Ramos (cell line): Measurements from ENCODE around the gene MSRB3.
"Not testable (repeated sequence)": the region's sequence is repeated elsewhere in the genome, so short reads cannot be mapped to it uniquely, and the experiment has no call there.

Source experiments
- in situ Hi-C: fragments of 300-500 bp; cut with MboI; formaldehyde crosslinking; loops from one replicate; pipeline ENCODE4 v1.14.3; 2022; ENCODE audit warnings: low sequenced_read_pairs; ENCODE audit not compliant: unreplicated experiment

MSRB3 gene

DNA sequence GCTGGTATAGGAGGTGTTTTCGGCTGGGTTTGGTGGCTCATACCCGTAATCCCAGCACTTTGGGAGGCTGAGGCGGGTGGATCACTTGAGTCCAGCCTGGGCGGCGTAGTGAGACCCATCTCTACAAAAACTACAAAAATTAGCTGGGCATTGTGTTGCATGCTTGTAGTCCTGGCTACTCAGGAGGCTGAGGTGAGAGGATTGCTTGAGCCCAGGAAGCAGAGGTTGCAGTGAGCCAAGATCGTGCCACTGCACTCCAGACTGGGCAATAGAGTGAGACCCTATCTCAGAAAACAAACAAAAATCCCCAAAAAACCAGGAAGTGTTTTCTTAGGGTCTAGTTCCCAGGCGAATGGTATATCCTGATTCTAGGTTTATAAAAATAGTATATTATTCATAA is 7.0 kb downstream of the MSRB3 start:
- in situ Hi-C loops, result not testable (repeated sequence)

DNA sequence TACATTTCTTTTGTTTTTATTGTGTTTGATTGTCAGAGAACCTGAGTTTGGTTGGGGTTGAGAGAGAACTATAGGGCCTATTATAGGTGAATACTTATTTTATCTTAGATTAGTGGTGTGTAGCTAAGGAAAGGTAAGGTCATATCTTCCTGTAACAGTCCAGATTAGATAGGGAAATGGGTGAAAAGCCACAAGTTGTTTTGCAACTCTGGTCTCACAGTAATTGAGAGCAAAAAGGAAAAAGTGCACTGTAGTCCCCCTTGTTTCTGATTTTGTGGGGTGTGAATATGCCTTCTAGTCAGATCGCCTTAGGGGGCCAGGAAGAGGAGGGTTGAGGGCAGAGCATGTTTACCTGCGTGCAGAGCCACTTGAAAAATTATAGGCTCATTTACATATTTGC is 8.9 kb downstream of the MSRB3 start:
- in situ Hi-C loops, result no loop called here

DNA sequence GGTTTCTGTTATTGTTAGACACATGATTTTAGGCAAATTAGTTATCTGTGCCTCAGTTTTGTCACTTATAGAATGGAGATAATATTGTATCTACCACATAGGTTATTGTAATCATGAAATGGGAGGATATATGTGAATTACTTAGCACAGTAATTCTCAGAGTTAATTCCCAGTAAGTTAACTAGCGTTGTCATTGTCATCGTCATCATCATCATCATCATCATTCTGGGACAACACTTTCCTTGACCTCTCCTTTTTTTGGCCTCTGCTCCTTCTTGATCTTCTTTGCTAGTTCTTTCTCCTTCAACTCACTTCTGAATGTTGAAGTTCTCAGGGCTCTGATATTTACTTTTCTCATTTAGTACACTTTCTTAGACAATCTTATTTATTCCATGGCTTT is 13.8 kb downstream of the MSRB3 start:
- in situ Hi-C loops, result no loop called here

DNA sequence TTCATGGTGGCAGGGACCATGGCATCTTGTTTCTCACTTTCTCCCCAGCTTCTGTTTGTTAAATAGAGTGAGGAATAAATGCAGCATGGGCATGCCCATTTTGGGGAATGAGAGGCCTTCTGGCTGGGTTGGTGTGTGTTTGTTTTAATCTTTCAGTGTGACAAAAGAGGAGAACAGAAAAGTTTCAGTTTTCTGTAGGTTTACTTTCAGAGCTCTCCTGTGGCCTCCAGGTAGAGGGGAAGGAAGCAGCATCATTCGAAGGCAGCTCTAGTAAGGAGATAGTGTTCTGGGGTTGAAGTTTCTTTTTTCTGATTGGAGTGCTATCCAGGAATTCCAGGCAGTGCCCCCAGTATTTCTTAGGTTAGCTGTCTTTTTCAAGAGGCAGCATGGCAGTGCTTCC is 15.3 kb downstream of the MSRB3 start:
- in situ Hi-C loops, result no loop called here

DNA sequence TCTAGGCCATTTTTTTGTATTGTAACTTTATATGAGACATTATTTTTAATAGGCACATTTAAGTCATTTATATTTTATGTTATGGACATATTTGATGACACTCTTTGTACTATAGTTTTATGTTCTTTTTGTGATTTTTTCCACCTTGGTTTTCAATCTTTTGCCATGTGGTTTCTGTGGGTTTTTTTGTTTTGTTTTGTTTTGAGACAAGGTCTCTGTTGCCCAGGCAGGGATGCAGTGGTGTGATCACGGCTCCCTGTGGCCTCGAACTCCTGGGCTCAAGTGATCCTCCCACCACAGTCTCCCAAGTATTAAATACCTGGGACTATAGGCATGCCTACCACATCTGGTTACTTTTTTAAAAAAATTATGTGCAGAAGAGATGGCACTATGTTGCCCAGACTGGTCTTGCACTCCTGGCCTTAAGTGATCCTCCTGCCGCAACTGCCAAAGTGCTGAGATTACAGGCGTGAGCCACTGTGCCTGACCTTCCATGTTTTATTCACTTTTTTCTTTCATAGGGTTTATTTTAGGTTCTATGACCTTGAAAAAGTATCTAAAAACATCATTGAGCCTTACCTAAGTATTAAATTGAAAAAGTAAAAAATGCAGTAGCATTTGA is 16.3 kb downstream of the MSRB3 start:
- in situ Hi-C loops, result no loop called here

DNA sequence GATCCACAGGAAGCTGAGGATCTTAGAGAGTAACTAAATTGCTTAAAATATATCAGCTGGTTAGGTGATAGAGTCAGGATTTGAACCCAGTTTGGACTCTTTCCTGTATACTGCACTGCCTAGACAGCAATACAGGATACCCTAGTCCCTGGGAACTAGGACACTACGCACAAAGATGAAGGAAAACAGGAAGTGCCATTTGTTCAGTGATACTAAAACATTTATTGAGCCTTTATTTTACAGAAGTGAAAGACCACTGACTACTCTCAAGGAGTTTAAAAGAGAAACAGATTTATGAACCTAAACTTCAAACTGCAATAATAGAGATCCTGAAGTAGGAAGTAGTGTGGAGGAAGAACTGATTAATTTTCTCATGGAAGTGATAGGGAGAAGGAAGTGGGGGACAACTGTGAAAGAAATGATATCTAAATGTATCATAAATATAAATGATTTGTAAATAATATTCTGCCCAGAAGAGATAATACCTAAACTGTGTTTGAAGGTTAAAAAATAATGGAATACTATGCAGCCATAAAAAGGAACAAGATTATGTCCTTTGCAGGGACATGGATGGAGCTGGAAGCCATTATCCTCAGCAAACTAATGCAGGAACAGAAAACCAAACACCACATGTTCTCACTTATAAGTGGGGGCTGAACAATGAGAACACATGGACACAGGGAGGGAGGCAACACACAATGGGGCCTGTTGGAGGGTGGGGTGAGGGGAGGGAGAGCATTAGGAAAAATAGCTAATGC is 18.2 kb downstream of the MSRB3 start:
- in situ Hi-C loops, result no loop called here

DNA sequence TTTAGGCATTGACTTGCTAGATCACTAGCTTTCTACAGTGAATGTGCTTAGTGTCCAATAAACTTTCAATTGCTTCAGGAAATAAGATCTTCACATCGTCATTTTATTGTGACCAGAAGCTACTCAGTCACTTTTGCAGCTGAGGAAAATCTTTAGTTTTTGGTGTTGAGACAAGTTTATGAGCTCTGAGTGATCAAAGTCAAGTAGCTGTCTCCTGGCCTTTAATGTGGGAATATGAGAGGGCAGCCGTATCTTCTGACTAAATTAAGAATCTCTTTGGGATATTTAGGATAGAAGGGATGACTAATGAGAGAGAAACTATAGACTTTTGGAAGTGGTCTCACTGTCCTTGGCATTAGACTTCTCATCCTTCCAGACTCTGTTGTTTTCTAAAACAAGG is 21.6 kb downstream of the MSRB3 start:
- in situ Hi-C loops, result no loop called here

DNA sequence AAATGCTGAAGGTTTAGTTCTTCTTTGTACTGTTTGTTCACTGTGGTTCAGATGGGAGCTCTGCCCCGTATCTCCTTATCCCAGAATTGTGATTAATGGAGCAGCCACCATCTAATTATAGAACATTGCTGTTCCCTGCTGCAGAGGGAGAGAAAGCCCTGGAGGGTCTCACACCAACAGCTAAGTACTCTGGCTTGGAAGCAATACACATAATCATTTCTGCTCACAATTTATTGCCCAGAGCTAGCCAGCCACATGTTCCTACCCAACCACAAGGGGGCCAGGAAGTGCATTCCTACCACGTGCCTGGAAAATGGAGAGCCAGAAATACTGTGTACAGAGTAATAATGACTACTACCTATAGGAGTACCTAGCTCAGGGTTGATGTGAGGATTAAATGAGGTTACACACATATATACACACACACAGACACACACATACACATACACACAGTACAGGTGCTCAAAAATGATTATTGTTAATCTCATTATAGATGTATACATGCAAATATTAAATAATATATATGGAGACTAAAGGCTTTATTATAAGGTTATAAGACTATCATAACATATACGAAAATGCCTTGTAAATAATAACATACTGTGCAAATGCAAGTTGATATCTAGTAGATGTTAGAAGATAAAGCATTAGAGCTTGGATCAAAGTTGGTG is 22.3 kb downstream of the MSRB3 start:
- in situ Hi-C loops, result no loop called here

DNA sequence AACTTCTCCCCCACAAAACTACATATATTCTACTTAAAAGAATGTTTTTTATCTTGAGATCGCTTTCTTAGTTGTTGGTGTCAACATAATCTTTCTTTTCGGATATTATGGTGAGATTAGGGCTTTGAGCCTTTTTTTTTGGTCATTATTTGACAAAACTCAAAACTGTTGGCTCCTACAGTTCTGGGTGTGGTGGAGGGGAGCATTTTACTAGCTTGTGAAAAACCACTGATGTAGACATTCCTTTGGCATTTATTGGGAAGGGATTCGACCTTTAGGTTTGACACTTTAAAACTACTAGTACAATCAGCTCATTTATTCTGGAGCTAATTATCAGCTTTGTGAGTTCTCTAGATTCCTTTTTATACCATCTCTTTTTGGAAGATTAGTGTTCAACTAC is 24.4 kb downstream of the MSRB3 start:
- in situ Hi-C loops, result no loop called here

DNA sequence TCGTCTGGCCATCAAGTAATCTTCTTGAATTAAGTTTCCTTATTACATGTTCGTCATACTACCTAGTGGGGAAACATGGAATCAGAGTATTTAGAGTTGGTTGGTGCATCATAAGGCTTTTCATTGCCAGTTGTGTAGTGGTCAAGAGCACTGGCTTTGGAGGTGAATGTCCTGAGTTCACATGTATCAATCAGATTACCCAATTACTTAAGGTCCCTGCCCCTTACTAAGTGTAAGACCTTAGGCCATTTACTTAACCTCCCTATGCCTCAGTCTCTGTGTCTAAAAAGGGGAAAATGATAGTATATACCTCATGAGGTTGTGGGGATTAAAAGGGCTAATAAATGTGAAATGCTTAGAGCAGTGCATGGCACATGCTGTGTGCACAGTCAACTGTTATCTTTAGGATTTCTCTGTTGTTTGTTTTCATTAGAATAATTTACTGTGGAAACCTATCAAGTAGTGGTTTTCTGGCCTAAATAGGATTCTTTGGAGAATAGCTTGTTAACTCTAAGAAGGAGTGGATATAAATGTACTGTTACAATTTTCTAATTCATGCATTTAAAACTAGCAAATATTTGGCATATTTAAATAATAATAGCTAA is 27.0 kb downstream of the MSRB3 start:
- in situ Hi-C loops, result no loop called here

DNA sequence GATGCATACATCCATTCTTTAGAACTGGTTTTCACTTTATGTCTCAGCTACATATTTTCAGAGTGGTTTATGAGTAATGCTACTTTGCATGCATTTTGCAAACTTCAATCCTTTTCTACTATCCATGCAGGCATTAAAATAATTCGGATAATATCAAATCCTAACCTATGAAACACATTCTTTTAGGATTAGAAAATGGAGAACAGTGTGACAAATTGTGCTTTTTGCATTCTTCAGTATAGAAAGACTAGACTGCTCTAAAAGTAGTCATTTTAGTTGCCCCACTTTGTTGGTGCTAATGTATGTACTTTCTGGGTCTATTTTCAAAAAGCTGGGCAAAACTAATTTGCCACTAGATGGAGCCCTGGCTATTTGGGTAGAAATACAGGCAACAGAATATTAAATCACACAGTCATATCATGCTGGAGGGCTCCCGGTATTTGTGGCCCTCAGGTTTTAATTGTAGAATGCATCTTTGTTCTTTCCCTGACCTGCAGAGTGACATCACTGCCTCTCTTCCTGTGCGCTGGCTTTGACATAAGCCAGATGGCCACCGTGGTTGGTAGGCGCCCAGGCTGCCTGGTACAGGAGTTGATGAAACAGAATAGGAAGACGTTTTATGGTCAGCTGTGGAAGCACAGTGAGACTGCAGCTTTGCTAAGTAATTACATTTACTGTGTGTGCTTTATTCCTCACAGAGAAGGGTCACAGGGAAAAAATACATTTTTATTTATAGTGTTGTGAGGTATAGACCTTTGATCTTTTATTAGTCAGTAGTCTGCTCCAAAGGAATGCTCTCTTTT is 28.1 kb downstream of the MSRB3 start:
- in situ Hi-C loops, result no loop called here

DNA sequence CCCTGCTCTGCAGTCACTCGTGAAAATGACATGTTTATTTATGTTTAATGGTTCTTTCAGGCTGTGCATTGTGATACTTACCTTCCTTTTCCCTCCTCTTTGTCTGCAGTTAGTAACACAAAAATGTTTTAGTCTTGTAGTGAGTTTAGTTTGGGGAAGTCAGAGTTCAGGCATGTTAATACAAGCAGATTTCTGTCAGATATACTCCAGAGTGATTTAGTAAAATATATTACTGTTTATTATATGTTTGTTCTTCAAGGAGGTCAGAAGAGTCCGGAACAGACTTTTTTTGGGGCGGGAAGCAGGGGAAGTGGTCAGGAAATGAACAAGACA is 28.7 kb downstream of the MSRB3 start:
- in situ Hi-C loops, result no loop called here

DNA sequence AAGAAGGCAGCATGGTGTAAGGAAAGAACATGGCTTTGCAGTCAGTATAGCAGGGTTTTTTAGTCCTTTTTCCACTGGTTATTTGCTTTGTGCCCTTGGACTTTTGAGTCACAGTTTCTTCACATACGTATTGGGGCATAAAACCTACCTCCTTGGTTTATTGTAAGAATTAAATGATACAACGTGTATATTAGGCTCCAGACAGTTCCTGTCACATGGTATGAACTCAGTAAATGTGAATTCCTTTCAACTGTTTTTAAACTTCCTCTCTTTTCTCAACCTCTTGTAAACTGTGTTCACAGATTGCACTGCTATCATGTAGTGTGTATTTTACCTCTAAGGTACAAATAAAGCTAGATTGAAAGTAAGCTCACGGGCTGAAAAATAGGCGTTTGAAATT is 29.5 kb downstream of the MSRB3 start:
- in situ Hi-C loops, result no loop called here

DNA sequence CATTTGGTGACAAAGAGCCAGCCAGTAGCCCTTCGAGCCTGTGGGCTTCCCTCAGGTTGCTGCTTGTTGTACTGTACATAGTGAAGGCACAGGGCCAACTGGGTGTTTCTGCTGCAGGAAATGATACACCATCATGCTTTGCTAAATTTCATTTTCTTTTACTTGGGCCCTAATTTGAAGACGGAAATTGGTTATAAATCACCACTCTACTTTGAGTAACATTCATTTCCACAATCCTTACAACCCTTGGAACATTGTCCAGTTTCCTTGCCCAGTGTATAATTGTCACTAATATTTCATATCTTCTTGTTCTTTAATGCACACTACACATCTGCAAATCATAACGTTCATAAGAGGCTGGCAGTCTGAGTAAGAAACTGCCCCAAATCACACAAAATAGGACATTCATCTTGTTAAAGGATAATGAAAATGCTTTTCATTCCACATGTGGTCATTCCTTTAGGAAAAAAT is 30.2 kb downstream of the MSRB3 start:
- in situ Hi-C loops, result no loop called here

DNA sequence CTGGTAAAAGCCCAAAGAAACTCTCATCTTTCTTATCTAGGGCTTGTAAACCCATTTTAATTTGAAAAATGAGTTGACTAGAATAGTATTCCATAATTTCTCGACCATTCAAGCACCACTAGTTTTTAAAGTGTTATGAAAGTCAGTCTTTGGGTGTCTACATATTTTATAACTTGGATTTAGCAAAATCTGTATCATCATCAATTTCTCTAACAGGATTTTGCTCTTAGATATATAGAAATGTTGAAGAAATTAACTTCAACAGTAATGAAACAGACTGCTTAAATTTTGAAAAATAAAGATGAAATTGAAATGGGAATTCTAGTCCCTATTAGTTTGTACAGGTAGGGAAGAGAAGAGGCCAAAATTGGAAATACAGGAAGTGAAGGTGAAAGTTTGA is 32.8 kb downstream of the MSRB3 start:
- in situ Hi-C loops, result no loop called here

DNA sequence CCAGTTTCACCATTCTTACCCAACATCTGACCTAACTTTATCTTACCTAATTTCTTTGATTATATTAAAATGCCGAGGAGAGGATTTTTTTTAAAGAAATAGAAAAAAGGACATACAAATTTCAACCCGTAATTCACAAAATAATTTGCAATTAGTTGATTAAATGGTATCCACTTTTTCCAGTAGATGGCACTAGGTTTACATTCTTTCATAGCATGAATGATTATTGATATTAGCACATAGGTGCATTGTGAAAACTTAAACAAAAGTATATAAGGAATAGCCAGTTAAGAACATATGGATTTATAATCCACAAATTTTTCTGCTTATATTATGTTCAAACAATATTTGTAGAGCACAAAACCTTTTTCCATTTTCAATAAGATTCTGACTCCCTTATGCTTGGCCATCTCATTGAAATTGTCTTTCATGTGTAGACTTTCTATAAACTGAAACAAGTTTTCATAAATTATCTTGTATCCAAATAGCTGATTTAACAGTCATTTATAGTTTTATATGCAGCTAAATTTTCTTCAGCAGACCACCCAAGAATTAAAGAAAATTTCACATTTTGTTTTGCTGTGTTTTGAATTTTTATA is 35.3 kb downstream of the MSRB3 start:
- in situ Hi-C loops, result no loop called here

DNA sequence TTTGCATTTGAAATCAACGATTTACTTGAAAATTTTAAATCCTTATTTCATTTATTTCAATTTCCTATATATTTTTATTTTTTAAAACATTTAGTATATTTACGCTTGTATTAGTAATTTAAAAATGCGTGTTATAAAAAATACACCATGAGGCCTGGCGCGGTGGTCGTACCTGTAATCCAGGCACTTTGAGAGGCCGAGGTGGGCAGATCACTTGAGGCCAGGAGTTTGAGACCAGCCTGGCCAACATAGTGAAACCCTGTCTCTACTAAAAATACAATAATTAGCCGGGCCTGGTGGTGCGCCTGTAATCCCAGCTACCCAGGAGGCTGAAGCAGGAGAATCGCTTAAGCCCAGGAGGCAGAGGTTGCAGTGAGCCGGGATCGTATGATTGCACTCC is 36.8 kb downstream of the MSRB3 start:
- in situ Hi-C loops, result not testable (repeated sequence)

DNA sequence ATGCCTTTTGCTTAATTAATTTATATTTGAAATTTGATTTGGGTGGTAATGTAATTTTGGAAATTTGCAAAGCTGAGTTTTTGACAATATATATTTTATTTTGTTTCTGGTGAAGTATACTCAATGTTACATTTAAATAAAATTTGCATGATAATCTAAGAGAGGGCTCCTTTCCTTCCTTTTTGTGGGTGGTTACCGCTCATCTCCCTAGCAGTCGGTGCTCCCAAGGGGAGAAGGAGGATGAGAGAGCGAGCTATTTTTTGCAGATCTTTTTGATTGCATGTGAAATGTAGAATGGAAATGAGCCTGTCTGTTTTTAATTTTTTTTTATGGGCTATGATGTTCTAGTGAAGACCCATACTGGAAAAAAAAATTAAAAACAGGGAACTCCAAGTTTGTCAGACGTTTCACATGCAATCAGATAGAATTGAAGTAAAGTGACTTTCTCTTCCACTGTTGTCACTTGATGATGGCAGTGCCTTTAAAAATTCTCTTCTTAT is 39.8 kb downstream of the MSRB3 start:
- in situ Hi-C loops, result no loop called here

DNA sequence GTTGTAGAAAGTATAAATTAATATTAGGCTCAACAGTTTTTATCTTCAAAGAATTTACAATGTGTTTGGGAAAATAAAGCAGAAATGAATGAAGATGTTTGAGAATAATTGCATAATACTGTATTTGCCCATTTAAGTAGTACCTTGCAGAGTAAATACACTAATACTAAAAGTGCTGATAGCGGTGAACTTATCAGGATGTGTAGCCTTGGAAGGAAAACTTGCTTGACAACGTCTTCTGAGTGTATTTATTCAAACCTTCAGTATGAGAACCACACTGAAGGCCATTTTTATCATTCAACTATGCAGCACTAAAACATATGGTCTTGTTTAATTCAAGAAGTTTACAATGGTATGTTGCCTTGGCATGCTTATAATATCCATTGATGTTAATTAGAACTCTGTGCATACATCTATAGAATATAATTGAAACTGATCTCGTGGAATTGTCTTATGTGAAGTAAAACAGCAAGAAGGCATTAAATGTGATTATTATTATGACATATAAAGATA is 41.3 kb downstream of the MSRB3 start:
- in situ Hi-C loops, result no loop called here

DNA sequence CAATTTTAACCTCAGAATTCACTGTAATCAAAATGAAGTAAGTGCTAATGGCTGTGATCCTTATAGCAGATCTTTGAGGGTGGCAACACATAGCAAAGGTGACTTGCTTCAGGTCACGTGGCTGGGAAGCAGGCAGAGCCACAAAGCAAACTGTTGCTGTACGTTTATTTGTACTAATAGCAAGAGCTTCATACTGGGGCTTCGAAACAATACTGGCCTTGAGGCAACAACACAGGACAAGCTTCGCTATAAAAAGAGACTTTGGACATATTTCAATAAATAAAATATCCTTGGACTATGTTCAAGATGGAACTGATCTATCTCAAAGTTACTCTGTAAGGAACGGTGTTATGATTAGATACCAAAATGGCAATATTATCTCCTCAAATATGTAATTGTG is 44.6 kb downstream of the MSRB3 start:
- in situ Hi-C loops, result no loop called here
